Aorta (tissue), 5 donors: Measurements from ENCODE around the gene ARHGAP15. TPM values are rescaled to one million over a fixed set of nuclear protein-coding genes. Genes with fewer than 3 reads are reported as not detected.

Experiments used
- ATAC-seq: fragments of 200-7000 bp; cut with Tn5 transposase; one replicate; pipeline ENCODE4 v1.9.1; 2022; ENCODE audit warnings: moderate library complexity; ENCODE audit not compliant: low FRiP score
- DNase-seq, 2 donors: peaks; one replicate each; pipeline ENCODE4 v3.0.0-alpha.2; 2020
- H3K27ac ChIP-seq, 2 donors: one replicate each; pipeline ENCODE4 v1.5.1; 2013; ENCODE audit warnings: low read length in 2 of 2, mild to moderate bottlenecking in 2 of 2, moderate library complexity in 2 of 2, control low read depth in 1 of 2, inconsistent platforms in 1 of 2, low read depth in 1 of 2
- H3K27me3 ChIP-seq, 2 donors: one replicate each; pipeline ENCODE4 v1.6.1; 2013; ENCODE audit warnings: control low read depth in 1 of 2, low read length in 1 of 2, mild to moderate bottlenecking in 1 of 2, moderate library complexity in 1 of 2; ENCODE audit not compliant: insufficient read depth in 2 of 2, control insufficient read depth in 1 of 2
- H3K36me3 ChIP-seq, 2 donors: one replicate each; pipeline ENCODE4 v1.6.1; 2013; ENCODE audit warnings: control low read depth in 1 of 2, low read length in 1 of 2, mild to moderate bottlenecking in 1 of 2; ENCODE audit not compliant: insufficient read depth in 2 of 2, control insufficient read depth in 1 of 2
- H3K4me1 ChIP-seq, 2 donors: one replicate each; pipeline ENCODE4 v1.6.1; 2013; ENCODE audit warnings: low read length in 2 of 2, control low read depth in 1 of 2, mild to moderate bottlenecking in 1 of 2, moderate library complexity in 1 of 2; ENCODE audit not compliant: insufficient read depth in 2 of 2, control insufficient read depth in 1 of 2
- H3K4me3 ChIP-seq, 2 donors: one replicate each; pipeline ENCODE4 v1.5.1; 2013; ENCODE audit warnings: low read length in 2 of 2, control low read depth in 1 of 2, mild to moderate bottlenecking in 1 of 2
- H3K9me3 ChIP-seq: one replicate; pipeline ENCODE4 v1.6.1; 2013; ENCODE audit warnings: mild to moderate bottlenecking, low read length; ENCODE audit not compliant: control insufficient read depth
- WGBS, 2 donors: extraction: QIAGEN DNeasy Blood & Tissue Kit; methylation state at CpG; one replicate each; pipeline ENCODE4 v1.1.7; 2013; 5-methylcytosine and 5-hydroxymethylcytosine counted together
- intact Hi-C, 2 donors: fragments of 100-400 bp; cut with DNase I; formaldehyde crosslinking; loops; one replicate each; pipeline versions ENCODE4 v1.14.2 to v1.15.0; 2022
- polyA plus RNA-seq, 2 donors: library from polyadenylated mRNA; stranded (reverse); fragments of 200-250 nt; gene quantifications; one replicate each; pipeline ENCODE4 v1.2.3, GENCODE V29; 2013
- total RNA-seq, 2 donors: library from RNA; stranded (reverse); fragmentation: NEBNext Ultra II Directional; extraction: Animal tissue kit (Norgen Biotek cat#: 25700); gene quantifications; one replicate each; pipeline ENCODE4 v1.2.1, GENCODE V29; 2021
- donor health status: healthy with polysubstance abuse.
- donor health status: Bipolar disorder and iron deficiency.
- donor health status: DM: no; HTN: no; CAD: no.
- donor health status: DM: no; HTN: no; CAD: no.
- donor health status: DM: yes; HTN: yes; CAD: no.

Gene ARHGAP15
- total and polyA plus RNA-seq, 4 donors = 9.8 to 26.2 (median 12.8) TPM

DNA sequence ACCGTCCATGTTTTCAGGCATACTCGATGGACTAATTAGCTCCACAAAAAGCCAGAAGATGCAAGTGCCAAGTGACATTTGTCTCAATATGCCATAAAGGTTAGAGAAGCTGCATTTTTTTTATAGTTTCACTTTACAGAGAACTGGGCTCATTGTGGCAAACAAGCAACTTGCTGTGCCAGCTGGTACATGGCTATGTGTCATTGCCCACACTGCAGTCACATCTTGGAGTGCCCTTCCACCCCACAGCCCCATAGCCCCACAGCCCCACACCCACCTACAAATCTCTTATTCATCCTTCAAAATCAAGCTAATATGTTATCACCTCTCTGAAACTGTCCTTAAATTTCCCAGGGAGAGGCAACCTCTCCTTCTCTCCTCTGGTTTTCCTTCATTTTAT, 451.9 kb downstream of the ARHGAP15 start:
- Histone ChIP-seq H3K27me3 (no peaks in the 10 kb centered on the region), H3K4me3 (no peak overlapping the region), H3K36me3 (no peaks in the 10 kb centered on the region), H3K9me3 (no peaks in the 10 kb centered on the region), H3K27ac (no peak overlapping the region), H3K4me1 (peaks cover 0 to 2% of the 10 kb centered on the region in 2 donors)
- DNase-seq (no peak), ATAC-seq (no peak)
- WGBS, 2 donors = 82 to 84% methylated on average over 2 of the region's 2 CpGs
- intact Hi-C loops = no loop called here

DNA sequence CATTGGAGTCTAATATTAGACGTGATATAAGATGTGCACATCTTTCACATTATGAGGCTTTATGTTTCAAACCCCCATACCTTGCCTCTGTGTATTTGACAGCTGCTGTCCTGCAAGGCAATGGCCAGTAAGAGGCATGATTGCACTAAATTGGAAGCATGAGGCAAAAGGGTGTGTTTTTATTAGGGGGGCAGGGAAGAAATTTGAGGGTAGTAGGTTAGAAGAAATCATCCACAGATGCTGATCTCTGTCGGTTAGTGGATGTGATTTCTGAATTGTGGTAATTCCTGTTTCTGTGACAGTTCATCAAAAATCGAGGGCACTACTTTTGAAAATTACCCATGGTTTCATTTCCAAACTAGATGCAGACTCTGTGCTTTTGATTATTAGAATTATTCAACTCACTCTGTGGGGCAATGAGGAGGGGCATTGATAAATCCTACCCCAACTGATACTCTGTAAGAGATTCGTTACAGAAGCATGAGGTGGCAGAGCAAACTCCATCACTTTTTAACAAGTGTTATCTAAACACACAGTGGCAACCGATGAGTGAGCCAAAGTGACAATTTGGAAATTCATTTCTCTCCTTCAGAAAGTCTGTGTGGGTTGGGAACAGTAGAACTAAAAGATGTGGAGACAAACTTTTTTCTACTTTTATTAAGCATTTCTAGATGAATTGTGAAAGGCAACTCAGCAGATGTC, 453.0 kb downstream of the ARHGAP15 start:
- no peak for DNase-seq
- Histone ChIP-seq H3K9me3 (no peaks in the 10 kb centered on the region), H3K27me3 (no peaks in the 10 kb centered on the region), H3K27ac (no peak overlapping the region), H3K4me1 (peaks cover 0 to 2% of the 10 kb centered on the region in 2 donors), H3K4me3 (no peak overlapping the region), H3K36me3 (no peaks in the 10 kb centered on the region)
- ATAC-seq = no peak
- intact Hi-C loops = no loop called here
- WGBS, 2 donors = 75 to 76% methylated on average over 5 of the region's 5 CpGs

DNA sequence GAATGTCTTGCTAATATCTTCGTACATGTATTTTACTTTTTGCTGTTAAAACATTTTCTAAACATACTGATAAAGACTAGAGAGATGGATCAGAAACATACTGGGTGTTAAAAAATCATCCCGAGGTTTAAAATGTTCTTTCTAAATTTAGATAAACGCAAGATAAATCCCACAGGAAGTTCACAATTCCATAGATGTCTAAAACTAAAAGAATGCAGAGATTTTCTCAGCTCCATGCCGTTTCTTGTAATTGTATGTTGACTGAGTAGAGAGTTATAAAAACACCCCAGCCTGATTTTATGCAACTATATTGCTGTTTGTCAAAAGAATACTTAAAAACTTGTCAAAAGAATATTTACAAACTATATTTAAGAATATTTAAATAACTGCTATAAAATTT, 455.7 kb downstream of the ARHGAP15 start:
- no peak overlapping the region for H3K27ac ChIP-seq
- no peak overlapping the region for H3K4me3 ChIP-seq
- ATAC-seq (no peak), DNase-seq (no peak)
- no peaks in the 10 kb centered on the region for H3K36me3 ChIP-seq
- H3K4me1 ChIP-seq = peaks cover 0 to 2% of the 10 kb centered on the region in 2 donors
- intact Hi-C loops = no loop called here
- WGBS, 2 donors = 21 to 23% methylated on average over 4 of the region's 4 CpGs
- H3K27me3 ChIP-seq = no peaks in the 10 kb centered on the region
- no peaks in the 10 kb centered on the region for H3K9me3 ChIP-seq

DNA sequence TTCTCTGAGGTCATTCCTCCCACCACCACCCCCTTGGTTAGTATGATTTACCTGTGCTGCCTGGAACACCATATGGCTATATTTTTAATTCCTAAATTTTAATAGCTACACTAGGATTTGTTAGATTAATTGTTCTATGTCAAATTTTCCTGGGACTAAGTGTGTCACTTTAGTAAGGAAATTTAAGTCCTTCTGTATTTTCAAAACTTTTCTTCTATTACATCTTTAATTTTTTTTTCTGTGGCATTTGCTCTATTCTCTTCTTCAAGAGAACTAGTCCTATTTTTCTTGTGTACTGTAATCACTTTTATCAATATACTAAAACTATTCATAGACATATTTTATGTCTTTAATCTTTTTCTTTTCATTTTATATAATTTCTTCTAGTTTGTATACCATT, 456.9 kb downstream of the ARHGAP15 start:
- Histone ChIP-seq H3K4me1 (peaks cover 0 to 2% of the 10 kb centered on the region in 2 donors), H3K4me3 (no peak overlapping the region), H3K27me3 (no peaks in the 10 kb centered on the region), H3K36me3 (no peaks in the 10 kb centered on the region), H3K9me3 (no peaks in the 10 kb centered on the region), H3K27ac (no peak overlapping the region)
- intact Hi-C loops = no loop called here
- DNase-seq = no peak
- ATAC-seq = no peak

DNA sequence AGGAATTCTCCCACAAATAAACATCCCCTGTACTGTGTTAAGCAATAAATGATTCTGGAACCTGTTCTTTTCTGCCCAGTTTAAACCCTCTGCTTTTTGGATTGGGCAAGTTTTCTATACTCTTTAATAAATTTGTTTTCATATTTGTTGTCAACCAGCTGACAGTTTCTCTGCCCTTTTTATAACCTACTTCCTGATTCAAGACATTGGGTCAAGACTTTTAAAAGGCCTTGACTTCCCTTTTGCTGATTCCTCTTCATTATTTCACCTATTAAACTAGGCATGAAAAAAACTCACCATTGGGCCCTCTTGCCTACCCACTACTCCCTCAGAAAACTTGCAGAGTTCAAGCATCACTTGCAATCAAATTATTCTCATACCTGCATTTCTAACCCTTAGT, 459.5 kb downstream of the ARHGAP15 start:
- DNase-seq = no peak
- Histone ChIP-seq H3K36me3 (no peaks in the 10 kb centered on the region), H3K4me3 (no peak overlapping the region), H3K9me3 (no peaks in the 10 kb centered on the region), H3K27me3 (no peaks in the 10 kb centered on the region), H3K4me1 (no peaks in the 10 kb centered on the region), H3K27ac (no peak overlapping the region)
- intact Hi-C loops = no loop called here
- no peak for ATAC-seq

DNA sequence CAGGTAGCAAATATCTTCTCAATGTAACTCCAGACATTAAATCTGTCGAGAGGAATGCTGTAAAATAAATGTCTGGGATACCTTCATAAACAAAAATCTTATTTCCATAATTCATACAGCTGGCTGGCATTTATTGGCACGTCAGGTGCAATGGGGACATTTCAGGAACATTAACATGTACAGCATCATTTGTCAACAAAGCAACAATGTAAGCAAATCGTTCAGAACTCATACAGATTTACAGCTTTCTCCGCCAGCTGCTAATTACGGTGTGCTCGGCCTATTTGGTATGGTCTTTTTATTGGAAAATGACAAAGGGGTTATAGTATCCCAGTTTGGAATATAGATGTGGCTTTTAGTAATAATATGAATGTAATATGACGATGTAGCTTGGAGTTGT, 464.9 kb downstream of the ARHGAP15 start:
- no peaks in the 10 kb centered on the region for H3K27me3 ChIP-seq
- ATAC-seq = no peak
- no peaks in the 10 kb centered on the region for H3K36me3 ChIP-seq
- no peak overlapping the region for H3K27ac ChIP-seq
- H3K4me1 ChIP-seq = no peaks in the 10 kb centered on the region
- intact Hi-C loops = no loop called here
- H3K4me3 ChIP-seq = no peak overlapping the region
- H3K9me3 ChIP-seq = no peaks in the 10 kb centered on the region
- DNase-seq = no peak
- WGBS, 2 donors = 88 to 92% methylated on average over 7 of the region's 7 CpGs

DNA sequence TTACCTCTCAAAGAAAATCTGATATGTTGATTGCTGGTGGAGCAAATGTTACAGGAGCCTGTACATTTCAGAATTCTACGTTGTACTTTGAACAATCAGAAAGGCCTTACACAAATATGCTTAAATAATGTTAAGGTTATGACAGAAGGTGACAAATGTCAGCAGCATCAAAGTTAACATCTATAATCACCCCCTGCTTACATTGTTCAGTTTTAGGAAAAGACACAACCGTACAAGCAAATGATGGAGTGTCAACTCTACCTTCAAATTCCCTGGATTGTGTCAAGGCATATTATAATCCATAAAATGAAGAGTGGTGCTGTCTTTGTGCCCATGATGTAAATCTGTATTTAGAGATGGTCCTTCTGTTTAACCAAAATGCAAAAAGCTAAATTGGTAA, 465.5 kb downstream of the ARHGAP15 start:
- Histone ChIP-seq H3K27ac (no peak overlapping the region), H3K9me3 (no peaks in the 10 kb centered on the region), H3K4me3 (no peak overlapping the region), H3K36me3 (no peaks in the 10 kb centered on the region), H3K27me3 (no peaks in the 10 kb centered on the region), H3K4me1 (no peaks in the 10 kb centered on the region)
- DNase-seq (no peak), ATAC-seq (no peak)
- 48 to 50% methylated on average over 2 of the region's 2 CpGs for WGBS, 2 donors
- intact Hi-C loops = no loop called here

DNA sequence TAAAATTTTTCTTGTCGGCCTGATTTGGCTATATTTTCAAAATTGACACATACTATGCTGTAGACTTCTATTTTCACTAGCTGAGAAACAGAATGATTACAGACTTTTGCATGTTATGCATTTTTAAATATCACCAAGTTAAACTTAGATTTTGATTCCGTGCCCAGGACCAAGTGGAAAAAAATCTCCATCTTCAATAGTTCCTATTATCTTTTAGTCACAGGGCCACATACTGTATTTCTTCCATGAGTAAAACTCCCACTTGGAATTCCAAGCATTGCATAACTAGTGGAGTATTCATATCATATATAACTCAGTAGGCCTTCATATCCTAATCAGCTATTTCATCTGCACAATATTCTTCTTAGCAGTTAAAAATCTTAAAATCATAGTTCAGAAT, 470.9 kb downstream of the ARHGAP15 start:
- no peaks in the 10 kb centered on the region for H3K9me3 ChIP-seq
- no peak overlapping the region for H3K27ac ChIP-seq
- ATAC-seq = no peak
- DNase-seq = no peak
- H3K4me3 ChIP-seq = no peak overlapping the region
- H3K27me3 ChIP-seq = no peaks in the 10 kb centered on the region
- WGBS, 2 donors = 8 to 14% methylated on average over 2 of the region's 2 CpGs
- H3K4me1 ChIP-seq = no peaks in the 10 kb centered on the region
- intact Hi-C loops = no loop called here
- no peaks in the 10 kb centered on the region for H3K36me3 ChIP-seq

DNA sequence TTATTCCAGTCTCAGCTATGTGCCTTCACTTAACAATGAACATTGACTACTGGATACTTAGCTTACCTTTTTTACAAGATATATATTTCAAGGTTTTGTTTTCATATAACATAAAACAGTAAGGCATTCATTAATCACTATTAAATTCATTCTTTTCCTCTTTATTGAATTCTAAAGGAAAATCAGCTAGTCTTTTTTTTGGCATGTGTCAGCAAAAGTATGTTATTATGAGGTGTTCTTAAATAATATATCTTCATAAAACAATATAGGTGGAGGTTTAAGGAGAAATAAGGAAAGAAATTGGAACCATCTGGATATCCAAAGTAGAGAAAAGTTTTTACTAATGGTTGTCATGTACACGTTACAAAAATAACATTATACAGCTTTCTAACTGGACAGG, 472.6 kb downstream of the ARHGAP15 start:
- H3K27ac ChIP-seq = no peak overlapping the region
- intact Hi-C loops = no loop called here
- ATAC-seq = no peak

More for the DNA sequence above, 472.6 kb downstream of the ARHGAP15 start:
- WGBS, 2 donors = 84 to 86% methylated on average over 1 of the region's 1 CpG
- Histone ChIP-seq H3K4me3 (no peak overlapping the region), H3K36me3 (no peaks in the 10 kb centered on the region), H3K9me3 (no peaks in the 10 kb centered on the region), H3K27me3 (no peaks in the 10 kb centered on the region), H3K4me1 (no peaks in the 10 kb centered on the region)
- no peak for DNase-seq
